ENCODE data around the gene CDYL2.

CDYL2 gene

DNA sequence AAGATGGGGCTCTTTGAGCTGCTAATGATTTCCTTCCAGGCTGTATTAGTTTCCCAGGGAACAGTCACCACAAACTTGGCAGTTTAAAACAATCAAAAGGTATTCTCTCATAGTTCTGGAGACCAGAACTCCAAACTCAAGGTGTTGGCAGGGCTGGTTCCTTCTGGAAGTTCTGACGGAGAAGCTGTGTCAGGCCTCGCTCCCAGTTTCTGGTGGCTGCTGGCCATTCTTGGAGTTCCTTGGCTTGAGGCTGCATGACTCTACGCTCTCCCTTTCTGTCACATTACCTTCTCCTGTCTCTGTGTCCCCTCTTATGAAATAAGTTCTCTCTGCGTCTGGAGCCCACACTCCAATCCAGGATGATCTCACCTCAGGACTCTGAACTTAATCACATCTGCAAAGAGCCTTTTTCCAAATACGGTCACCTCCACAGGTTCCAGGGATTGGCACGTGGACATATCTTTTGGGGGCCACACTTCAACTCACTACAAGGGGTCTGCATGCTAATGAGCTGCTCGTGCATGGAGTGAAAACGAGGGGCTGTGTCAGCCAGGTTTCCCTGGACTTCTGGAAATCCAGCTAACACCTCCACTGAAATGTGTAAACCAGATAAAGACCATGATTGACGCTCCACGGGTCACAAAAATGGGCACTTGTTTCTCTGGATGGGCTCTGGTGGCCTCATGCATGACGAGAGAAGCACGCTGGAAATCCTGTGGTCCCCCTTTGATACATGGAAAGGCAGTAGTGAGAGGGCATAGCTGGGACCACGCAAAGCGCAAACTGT lies 185.3 kb downstream of the CDYL2 start:
- no peak for TF ChIP-seq CTCF (IDR thresholded peaks at IDR 0.05; ENCODE audit: insufficient read depth, low read depth, low read length, missing control alignments)
- no peak overlapping the region for H3K4me3 ChIP-seq (ENCODE audit: low read depth, low read length)

DNA sequence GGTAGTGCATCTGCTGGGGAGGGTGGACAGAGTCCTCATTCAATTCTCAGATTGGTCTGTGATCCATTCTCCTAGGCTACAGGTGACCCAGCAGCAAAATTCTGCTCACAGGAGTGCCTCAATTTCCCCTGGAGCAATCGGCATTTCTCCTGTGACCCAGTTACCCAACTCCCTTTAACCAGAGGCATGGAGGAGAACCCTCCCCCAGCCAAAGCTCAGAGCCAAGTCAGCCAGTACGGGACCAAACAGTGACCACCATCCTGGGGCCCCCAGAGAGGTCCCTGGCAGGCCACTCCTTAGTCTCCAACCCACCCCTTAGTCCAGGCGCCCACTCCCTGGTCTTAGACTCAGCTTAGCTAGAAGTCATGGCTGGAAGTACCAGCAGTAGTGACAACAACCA lies 188.0 kb downstream of the CDYL2 start:
- no peak overlapping the region for H3K4me3 ChIP-seq (ENCODE audit: low read depth, low read length)
- TF ChIP-seq CTCF (IDR thresholded peaks at IDR 0.05; ENCODE audit: insufficient read depth, low read depth, low read length, missing control alignments) = no peak
- no peak for DNase-seq (ENCODE audit: low read depth)

More for the DNA sequence above, 185.3 kb downstream of the CDYL2 start:
- DNase-seq (ENCODE audit: low read depth) = no peak

DNA sequence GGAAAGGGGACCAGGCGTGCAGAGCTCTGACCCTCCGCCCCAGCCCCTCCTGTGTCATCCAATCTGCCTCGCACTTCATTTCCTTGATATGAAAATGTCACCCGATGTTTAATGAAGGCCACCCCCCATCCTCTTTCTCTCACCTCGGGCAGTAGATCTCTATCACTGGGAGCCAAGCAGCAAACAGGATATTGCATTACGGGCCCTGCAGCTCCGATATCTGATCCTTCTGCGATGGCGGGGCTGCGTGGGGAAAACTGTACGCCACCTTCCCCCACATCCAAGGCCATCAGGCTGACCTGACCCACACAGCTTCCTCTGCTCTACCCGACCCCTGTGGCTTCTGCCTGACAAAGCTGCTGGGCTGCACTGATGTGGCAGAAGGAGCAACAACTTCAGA lies 188.7 kb downstream of the CDYL2 start:
- H3K4me3 ChIP-seq (ENCODE audit: low read depth, low read length) = no peak overlapping the region
- DNase-seq (ENCODE audit: low read depth) = no peak
- no peak for TF ChIP-seq CTCF (IDR thresholded peaks at IDR 0.05; ENCODE audit: insufficient read depth, low read depth, low read length, missing control alignments)

DNA sequence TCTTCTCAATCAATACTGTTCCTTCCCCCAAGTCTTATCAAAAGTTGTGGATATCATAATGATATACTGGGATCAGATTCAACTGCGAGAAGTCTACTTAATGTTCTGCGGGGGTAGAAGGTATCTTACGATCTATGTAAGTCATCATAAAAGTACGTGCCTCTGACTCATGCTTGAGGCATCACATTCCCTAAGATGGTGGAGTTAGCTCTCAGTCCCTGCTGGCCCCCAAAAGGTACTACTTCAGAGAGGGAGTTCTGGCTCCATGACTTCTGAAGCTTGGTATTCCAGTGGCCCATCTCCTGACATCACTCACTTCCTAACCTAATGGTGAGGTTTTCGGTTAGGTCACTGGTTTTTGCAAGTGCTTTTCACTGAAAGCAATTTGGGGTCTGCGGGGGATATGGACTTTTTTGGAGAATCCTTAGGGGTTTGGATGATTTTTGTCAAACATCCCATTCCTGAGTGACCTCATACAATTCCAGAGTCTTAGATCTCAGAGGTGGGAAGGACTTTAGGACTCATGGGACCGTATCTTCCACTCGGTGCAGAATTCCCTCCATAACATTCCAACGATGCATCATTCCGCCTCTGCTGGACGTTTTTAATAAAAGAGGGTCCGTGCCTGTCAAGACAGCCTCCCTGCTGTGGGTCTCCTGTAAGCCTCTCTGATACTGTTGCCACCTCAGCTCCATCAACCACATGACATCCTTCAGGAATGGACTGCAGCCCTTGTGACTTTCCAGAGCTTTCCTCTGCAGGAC lies 189.3 kb downstream of the CDYL2 start:
- DNase-seq (ENCODE audit: low read depth) = no peak
- TF ChIP-seq CTCF (IDR thresholded peaks at IDR 0.05; ENCODE audit: insufficient read depth, low read depth, low read length, missing control alignments) = no peak
- no peak overlapping the region for H3K4me3 ChIP-seq (ENCODE audit: low read depth, low read length)

- H3K4me3 ChIP-seq (ENCODE audit: low read depth, low read length) = no peak overlapping the region
- DNase-seq (ENCODE audit: low read depth) = no peak
- TF ChIP-seq CTCF (IDR thresholded peaks at IDR 0.05; ENCODE audit: insufficient read depth, low read depth, low read length, missing control alignments) = no peak
These were observed 191.9 kb downstream of the CDYL2 start for GRCh38 chr16:80612461-80613017.

- H3K4me3 ChIP-seq (ENCODE audit: low read depth, low read length) = no peak overlapping the region
- no peak for DNase-seq (ENCODE audit: low read depth)
- TF ChIP-seq CTCF (IDR thresholded peaks at IDR 0.05; ENCODE audit: insufficient read depth, low read depth, low read length, missing control alignments) = no peak
These were observed 192.5 kb downstream of the CDYL2 start for GRCh38 chr16:80611930-80612327.
